Measurements from ENCODE around the gene WDR6.

DNA sequence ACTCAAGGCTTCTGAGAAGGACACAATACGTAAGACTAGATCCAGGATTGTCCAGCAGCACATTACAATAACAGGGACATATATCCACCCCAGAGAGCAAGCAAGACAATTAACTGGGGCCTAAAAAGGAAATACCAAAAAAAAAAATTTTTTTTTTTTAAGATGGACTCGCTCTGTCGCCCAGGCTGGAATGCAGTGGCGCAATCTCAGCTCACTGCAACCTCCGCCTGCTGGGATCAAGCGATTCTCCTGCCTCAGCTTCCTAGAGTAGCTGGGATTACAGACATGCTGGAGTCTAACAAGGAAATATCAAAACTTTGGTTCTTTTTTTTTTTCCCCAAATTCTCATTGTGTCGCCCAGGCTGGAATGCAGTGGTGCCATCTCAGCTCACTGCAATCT lies 50.8 kb downstream of the WDR6 start:
- TF ChIP-seq POLR2AphosphoS5 (IDR thresholded peaks at IDR 0.05) (no peak), POLR2A (IDR thresholded peaks at IDR 0.05) (no peak)
- TF ChIP-seq, protein P1, sequence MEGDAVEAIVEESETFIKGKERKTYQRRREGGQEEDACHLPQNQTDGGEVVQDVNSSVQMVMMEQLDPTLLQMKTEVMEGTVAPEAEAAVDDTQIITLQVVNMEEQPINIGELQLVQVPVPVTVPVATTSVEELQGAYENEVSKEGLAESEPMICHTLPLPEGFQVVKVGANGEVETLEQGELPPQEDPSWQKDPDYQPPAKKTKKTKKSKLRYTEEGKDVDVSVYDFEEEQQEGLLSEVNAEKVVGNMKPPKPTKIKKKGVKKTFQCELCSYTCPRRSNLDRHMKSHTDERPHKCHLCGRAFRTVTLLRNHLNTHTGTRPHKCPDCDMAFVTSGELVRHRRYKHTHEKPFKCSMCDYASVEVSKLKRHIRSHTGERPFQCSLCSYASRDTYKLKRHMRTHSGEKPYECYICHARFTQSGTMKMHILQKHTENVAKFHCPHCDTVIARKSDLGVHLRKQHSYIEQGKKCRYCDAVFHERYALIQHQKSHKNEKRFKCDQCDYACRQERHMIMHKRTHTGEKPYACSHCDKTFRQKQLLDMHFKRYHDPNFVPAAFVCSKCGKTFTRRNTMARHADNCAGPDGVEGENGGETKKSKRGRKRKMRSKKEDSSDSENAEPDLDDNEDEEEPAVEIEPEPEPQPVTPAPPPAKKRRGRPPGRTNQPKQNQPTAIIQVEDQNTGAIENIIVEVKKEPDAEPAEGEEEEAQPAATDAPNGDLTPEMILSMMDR (IDR thresholded peaks at IDR 0.05): no peak

Measured in prostate gland (tissue), 2 donors.